ENCODE data around the gene MAN2A1. TPM values are rescaled to one million over a fixed set of nuclear protein-coding genes. Genes with fewer than 3 reads are reported as not detected.

The MAN2A1 gene
- polyA plus RNA-seq, 1 donor (not counting 4 experiments of a cell fraction or from before 2014, with no cell fraction given) = 63.8 TPM

DNA sequence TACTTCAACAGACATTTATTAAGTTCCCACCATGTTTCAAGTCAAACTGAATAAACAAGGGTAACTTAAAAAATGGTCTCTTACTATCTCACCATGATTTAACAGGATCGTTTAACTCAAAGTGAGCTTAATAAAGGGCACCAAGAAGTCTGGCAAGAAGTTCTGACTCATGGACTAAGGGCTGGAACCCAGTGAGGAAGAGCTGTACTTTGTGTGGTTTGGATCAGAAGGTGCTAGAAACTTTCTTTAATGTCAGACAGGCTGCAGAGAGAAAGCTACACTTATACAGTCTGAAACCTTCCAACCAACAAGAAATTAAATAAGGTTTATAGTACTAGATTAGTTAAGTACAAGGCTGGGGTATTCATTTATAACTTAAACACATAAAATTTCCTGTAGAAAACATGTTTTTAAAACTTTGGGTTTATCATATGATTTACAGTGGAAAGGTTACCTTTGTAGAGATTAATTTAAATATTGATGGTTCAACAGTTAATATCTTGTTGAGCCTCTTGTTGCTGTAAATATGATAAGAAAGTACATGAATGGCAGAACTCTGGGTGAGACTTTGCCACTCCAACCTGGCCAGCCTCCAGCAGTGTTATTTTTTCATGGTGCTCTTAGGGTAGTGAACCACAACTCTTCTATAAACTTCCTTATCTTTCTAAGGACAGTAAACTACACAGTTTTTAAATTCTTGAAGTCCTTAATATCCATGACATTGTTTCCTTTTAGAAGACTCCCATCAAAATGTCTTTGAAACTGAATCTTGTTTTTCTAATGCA, 162.8 kb downstream of the MAN2A1 start:
- Histone ChIP-seq H3K79me2 (ENCODE audit: control insufficient read depth, insufficient read depth, low read length) (no peaks in the 10 kb centered on the region), H3K27ac (ENCODE audit: control insufficient read depth, insufficient read depth, low read length) (no peak overlapping the region), H3K27me3 (ENCODE audit: control insufficient read depth, extremely low read depth, insufficient read depth, low read length) (no peaks in the 10 kb centered on the region), H3K9me1 (ENCODE audit: control insufficient read depth, extremely low read depth, insufficient read depth, low read length) (no peaks in the 10 kb centered on the region), H3K4me3 (ENCODE audit: control insufficient read depth in 2 of 3, extremely low read depth in 1 of 3, insufficient read depth in 2 of 3, low read depth in 1 of 3, low read length in 3 of 3) (no peak overlapping the region), H3K9me3 (ENCODE audit: control insufficient read depth, low read depth, low read length) (no peaks in the 10 kb centered on the region), H3K9ac (ENCODE audit: control insufficient read depth, extremely low read depth, insufficient read depth, low read length) (no peak overlapping the region), H2AFZ (ENCODE audit: control insufficient read depth, low read length) (no peak overlapping the region), H3K4me2 (ENCODE audit: control insufficient read depth, extremely low read depth, insufficient read depth, low read depth, low read length) (no peak overlapping the region), H4K20me1 (ENCODE audit: control insufficient read depth, extremely low read depth, insufficient read depth, low read length) (peaks cover 3% of the 10 kb centered on the region), H3K4me1 (ENCODE audit: control insufficient read depth, extremely low read depth, insufficient read depth, low read length) (no peaks in the 10 kb centered on the region), H3K36me3 (ENCODE audit: control insufficient read depth in 2 of 2, extremely low read depth in 1 of 2, insufficient read depth in 2 of 2, low read length in 2 of 2) (peaks cover 10 to 15% of the 10 kb centered on the region in 2 experiments)
- no peak for TF ChIP-seq EZH2 (IDR thresholded peaks at IDR 0.05; ENCODE audit: low read length)
- TF ChIP-seq, protein P1, sequence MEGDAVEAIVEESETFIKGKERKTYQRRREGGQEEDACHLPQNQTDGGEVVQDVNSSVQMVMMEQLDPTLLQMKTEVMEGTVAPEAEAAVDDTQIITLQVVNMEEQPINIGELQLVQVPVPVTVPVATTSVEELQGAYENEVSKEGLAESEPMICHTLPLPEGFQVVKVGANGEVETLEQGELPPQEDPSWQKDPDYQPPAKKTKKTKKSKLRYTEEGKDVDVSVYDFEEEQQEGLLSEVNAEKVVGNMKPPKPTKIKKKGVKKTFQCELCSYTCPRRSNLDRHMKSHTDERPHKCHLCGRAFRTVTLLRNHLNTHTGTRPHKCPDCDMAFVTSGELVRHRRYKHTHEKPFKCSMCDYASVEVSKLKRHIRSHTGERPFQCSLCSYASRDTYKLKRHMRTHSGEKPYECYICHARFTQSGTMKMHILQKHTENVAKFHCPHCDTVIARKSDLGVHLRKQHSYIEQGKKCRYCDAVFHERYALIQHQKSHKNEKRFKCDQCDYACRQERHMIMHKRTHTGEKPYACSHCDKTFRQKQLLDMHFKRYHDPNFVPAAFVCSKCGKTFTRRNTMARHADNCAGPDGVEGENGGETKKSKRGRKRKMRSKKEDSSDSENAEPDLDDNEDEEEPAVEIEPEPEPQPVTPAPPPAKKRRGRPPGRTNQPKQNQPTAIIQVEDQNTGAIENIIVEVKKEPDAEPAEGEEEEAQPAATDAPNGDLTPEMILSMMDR (optimal IDR thresholded peaks at IDR 0.05 in 1 of 3, IDR thresholded peaks at IDR 0.05 in 1 of 3, conservative IDR thresholded peaks at IDR 0.05 in 1 of 3; ENCODE audit: extremely low read depth in 1 of 3, insufficient read depth in 2 of 3, low read length in 3 of 3) = no peak
- dilution Hi-C loops (cut with MboI; ENCODE audit: extremely low pct_ligation_motif_present, low sequenced_read_pairs) = no loop called here
- DNase-seq (ENCODE audit: low read depth, low spot score) = no peak
- FAIRE-seq = no peak

DNA sequence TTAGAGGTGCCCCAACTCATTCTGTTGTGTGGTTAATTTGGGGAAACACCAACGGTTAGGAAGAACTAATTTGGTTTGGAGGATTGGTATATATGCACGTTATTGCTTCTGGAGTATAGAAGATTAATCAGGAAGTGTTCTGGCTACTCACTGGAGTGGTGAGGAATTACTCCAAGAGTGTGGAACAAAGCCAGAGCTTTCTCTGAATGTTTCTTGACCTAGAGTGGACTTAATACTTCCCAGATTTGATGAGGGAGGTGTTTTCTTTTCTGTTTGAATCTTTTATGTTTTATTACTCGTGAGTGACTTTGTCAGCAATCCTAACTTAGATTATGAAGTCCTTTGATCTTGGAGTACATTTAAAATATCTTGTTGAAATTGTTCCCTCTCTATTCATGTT, 163.7 kb downstream of the MAN2A1 start:
- H3K4me1 ChIP-seq (ENCODE audit: control insufficient read depth, extremely low read depth, insufficient read depth, low read length) = no peaks in the 10 kb centered on the region
- dilution Hi-C loops (cut with MboI; ENCODE audit: extremely low pct_ligation_motif_present, low sequenced_read_pairs) = no loop called here
- no peaks in the 10 kb centered on the region for H3K79me2 ChIP-seq (ENCODE audit: control insufficient read depth, insufficient read depth, low read length)
- no peak overlapping the region for H3K27ac ChIP-seq (ENCODE audit: control insufficient read depth, insufficient read depth, low read length)
- FAIRE-seq (no peak), DNase-seq (ENCODE audit: low read depth, low spot score) (no peak)
- no peak overlapping the region for H2AFZ ChIP-seq (ENCODE audit: control insufficient read depth, low read length)
- no peak overlapping the region for H3K4me3 ChIP-seq (ENCODE audit: control insufficient read depth in 2 of 3, extremely low read depth in 1 of 3, insufficient read depth in 2 of 3, low read depth in 1 of 3, low read length in 3 of 3)
- no peaks in the 10 kb centered on the region for H3K27me3 ChIP-seq (ENCODE audit: control insufficient read depth, extremely low read depth, insufficient read depth, low read length)
- no peak overlapping the region for H3K9ac ChIP-seq (ENCODE audit: control insufficient read depth, extremely low read depth, insufficient read depth, low read length)
- no peaks in the 10 kb centered on the region for H3K9me1 ChIP-seq (ENCODE audit: control insufficient read depth, extremely low read depth, insufficient read depth, low read length)
- H3K36me3 ChIP-seq (ENCODE audit: control insufficient read depth in 2 of 2, extremely low read depth in 1 of 2, insufficient read depth in 2 of 2, low read length in 2 of 2) = peaks cover 8 to 13% of the 10 kb centered on the region in 2 experiments
- H4K20me1 ChIP-seq (ENCODE audit: control insufficient read depth, extremely low read depth, insufficient read depth, low read length) = peaks cover 3% of the 10 kb centered on the region
- no peaks in the 10 kb centered on the region for H3K9me3 ChIP-seq (ENCODE audit: control insufficient read depth, low read depth, low read length)
- no peak for TF ChIP-seq EZH2 (IDR thresholded peaks at IDR 0.05; ENCODE audit: low read length)
- TF ChIP-seq, protein P1 (optimal IDR thresholded peaks at IDR 0.05 in 1 of 3, IDR thresholded peaks at IDR 0.05 in 1 of 3, conservative IDR thresholded peaks at IDR 0.05 in 1 of 3; ENCODE audit: extremely low read depth in 1 of 3, insufficient read depth in 2 of 3, low read length in 3 of 3) = no peak
- H3K4me2 ChIP-seq (ENCODE audit: control insufficient read depth, extremely low read depth, insufficient read depth, low read depth, low read length) = no peak overlapping the region

All from keratinocyte (primary cell).